GM19438 (cell line): ENCODE measurements around the gene RAI1.
A peak's percentile ranks its signal among the peaks of the same experiment; 100 is the strongest.

Source experiments
- ATAC-seq: cut with Tn5 transposase; IDR thresholded peaks from one replicate; pipeline ENCODE4 v1.9.1; 2021; ENCODE audit warnings: low read depth; ENCODE audit not compliant: unreplicated experiment

Gene RAI1

DNA sequence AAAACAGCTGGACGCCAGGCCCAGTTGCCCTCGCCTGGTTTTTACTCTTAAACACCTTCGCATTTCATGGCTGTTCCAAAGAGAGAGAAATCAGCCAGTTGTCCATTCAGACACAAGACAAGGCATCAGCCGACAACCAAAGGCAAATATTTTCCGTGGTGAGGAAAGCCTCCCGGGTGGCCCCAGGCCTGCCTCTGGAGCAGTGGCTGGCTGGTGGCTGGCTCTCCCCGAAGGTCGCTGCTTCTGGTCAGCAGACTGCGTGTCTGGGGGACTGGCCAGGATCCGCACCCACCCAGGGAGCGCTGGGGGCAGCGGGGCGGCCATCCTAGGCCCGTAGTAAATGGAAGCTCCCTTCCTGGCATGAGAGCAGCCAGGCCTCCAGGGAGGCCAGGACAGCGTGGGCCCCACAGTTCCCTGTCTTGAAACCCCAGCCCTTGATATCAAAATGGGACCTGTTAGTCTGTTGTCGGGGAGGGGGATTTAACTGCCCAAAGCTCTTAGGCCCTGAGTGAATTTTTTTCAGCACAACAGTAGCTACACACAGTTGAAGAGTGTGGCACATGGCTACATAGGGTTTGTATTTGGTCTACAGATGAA, 97.9 kb downstream of the RAI1 start:
- no peak for ATAC-seq

DNA sequence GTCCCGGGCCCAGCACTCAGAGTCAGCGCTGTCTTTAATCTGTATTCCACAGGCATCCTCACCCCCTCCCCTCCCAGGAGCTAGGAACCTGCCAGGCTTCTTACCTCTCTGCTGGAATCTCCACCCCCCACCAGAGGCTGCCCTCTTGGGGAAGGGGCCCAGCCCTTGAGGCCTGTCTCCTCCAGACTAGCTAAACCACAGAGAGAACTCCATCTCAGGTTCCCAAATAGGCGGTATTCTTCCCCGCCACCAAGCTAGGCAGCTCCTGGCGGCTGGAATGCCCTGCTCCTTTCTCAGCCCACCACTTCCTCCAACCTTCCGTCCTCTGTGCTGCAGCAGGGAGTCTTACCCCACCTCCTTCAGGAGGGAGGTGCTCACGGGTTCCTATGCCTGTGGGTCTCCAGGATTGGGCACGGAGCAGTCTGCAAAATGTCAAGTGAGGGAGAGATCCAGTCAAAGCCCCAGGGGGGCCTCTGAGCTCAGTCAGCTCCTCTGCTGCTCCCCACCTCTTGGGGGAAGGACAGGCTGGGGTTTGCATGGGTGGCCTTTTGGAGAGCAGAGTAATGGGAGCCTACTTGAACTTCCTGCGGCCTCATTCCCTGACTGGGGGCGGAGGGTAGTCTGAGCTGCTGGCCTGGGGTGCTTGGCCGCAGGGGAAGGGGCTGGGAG, 99.8 kb downstream of the RAI1 start:
- ATAC-seq = no peak

DNA sequence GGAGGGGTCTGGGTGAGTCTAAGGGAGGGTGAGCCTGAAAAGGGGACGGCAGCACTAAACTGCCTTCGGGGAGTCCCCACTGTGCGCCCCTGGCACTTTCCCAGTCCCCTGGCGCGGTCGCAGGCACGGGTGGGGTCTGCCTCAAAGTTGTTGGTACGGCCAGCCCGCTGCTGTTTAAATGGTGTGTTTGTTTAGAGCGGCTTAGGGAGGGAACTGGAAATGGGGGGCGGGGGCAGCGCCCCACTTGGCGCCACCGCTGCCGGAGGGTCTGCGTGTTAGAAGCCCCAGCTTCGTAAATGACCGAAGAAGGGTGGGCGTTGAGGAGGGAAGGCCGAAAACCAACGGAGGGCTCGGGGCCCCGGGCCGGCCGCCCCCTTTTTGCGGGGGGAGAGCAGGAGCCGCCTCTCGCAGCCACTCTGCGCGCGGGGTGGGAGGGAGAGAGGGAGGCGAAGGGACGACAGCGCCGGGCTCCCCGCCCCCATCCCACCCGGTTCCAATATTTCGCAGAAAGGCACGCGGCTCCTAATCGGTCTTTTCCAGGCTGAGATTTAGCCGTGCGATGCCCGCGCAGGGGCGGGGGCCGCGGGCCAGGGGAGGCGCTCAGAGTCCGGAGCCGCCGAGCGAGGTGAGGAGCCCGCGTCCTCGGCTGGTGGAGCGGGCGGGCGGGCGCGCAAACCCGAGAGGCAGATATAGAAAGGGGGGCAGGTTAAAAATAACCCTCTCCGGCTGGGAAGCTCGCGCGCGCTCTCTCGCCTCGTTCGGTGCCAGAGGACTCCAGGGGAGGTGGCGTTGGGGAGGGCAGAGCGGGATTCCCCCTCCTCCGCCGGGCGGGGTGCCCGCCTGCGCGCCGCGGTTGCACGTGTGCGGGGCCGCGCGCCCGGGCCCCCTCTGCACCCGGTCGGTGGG, 100.6 kb downstream of the RAI1 start:
- ATAC-seq = no peak

DNA sequence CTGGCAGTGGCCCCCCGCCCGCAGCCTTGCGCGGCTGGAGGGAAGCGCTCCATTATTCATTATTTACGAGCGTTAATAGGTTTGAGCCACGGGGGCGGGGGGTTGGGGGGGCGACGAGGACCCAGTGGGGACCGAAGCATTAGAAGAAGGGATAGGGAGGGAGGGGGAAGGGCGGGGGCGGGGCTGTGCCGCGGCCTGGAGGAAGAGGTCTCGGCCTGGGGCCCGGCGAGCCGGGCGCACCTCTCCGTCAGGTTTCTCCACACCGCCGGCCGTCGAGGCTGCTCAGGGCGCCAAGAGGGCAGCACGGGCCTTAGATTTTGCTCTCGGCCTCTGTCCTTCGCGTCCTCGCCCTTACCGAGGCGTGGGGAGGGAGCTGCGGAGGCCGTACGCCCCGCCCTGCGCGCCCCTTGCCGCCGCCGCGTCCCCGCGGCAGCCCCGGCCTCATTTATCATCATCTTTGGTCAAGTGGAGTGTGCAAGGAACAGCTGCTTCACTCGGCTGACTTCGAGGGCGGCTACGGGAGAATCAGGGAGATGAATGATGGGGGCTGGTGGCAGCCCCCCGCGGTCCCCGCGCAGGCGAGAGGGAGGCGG, 101.4 kb downstream of the RAI1 start:
- no peak for ATAC-seq

DNA sequence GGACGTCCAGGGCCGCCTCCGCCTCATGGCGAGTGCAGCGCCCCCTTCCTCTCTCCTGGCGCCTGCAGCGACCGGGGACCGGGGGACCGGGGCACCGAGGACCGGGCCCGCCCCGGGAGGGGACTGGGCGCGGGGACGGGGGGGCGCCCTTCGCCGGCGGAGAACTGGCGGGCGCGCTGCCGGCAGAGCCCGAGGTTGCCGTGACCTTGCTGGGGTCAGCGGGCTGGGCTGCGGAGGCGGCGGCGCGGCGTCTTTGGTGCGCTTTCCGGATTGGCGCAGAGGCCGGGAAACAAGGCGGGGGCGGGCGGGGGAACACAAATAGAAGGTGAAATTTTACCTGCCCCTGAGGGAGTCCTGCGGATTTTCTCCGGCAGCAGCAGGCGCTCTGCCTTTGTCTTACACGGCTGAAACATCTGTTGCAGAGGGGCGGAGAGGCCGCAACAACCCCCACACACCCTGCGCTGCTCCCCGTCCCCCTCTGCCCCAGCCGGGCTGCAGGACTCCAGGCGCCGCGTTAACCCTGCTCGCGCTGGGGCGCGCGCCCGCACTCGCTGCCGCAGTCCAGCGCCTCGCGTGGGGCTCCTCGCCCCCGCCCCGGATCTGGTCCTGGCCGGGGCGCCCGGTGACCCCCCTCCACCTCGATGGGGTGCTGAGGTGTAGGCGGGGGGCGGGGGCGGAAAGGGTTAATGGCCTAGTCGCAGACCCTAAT, 102.0 kb downstream of the RAI1 start:
- no peak for ATAC-seq

DNA sequence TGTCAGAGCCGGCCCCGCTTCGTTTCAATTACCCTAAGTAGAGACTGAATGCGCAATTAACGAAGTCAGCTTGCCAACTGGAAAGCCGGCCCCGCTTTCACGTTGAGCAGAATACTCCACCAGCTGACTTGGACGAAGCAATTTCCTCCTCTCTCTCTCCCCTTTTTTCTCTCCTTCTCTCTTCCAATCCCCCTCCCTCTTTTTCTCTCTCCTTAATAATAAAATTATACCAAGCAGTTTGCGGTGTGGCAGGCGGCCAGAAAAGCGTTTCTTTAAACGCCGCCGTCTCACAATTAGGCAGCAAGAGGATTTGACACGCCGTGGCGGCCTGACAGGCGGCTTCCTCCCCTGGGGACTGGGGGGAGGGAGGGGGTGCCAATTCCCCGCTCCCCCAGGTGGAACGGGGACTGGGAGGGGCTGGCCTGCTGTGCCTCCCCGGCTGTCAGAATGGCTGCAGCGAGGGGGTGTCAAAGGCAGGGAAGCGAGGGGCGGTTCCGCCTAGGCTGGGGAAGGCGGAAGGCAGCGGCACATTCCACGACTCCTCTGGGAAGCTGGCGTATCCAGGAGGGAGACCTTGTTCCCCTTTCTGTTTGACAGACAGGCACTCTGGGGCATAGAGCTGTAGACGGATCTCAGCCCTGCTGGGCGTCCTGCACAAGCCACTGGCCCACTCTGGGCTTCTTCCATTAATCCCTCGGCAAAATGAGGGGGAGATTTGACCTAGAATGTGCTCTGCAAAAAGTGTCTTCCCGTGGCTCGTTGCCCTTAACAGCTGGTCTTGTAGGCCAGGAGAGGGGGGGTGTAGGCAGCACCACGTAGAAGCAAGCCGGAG, 102.8 kb downstream of the RAI1 start:
- ATAC-seq = no peak

DNA sequence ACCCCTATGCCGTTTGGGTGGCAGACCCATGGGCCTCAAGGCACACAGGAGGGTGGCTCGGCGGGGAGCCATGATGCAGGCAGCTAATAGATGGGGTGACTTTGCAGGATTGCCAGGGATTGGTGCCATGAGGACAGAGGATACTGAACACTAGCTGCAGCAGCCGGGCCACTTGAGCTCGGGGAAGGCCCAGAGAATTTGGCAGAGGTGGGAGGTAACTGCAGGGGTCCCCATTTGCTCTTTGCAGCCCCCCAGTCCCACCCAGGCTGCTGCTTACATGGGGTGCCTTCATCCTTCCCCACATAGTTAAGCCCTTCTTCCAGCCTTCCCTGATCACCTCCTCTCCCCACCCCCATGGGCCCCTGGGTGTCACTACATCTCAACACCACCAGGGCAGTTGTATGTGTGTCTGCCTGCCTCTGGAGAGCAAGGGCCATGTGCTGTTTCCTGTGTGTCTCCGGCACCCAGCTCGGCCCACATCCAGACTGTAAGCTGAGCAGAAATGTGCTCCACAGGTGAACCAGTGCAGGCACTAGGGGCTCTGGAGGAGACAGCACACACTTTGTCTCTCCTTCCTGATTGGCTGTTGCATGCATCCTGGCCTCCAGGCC, 103.5 kb downstream of the RAI1 start:
- ATAC-seq = no peak

DNA sequence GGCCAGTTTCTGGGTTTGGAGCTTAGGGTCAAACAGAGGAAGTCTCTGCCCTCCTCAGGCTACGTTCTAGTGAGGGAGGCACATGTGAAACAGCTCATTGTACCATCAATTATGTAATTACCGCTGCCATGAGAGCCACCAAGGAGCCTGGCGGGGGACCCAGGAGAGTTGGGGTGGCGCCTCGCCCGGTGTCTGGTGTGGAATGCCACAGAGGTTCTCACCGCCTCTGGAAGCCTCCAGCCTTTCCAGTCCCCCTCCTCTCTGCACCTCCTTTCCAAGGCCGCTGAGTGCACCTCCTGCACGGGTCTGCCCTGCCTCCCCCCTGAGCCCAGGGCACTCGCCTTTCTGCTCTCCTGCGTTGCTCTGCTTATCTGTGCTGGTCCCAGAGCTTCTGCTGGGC, 104.1 kb downstream of the RAI1 start:
- no peak for ATAC-seq

DNA sequence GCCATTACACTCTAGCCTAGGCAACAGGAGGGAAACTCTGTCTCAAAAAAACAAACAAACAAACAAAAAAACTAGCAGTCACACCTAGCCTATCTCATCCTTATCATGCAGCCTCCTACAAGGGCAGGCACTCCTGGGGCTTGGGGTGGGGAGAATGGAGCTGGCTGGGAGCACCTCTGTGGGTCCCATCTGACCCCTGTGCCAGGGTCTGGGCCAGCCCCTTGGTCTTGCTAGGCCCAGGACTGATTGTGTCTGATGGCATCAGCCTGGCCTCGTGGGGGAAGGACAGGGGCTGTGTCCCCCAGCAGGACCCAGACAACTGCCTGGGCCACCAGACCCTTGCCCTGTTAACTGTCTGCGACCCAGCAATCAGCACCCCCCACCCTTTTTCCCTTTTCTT, 105.7 kb downstream of the RAI1 start:
- ATAC-seq = no peak

DNA sequence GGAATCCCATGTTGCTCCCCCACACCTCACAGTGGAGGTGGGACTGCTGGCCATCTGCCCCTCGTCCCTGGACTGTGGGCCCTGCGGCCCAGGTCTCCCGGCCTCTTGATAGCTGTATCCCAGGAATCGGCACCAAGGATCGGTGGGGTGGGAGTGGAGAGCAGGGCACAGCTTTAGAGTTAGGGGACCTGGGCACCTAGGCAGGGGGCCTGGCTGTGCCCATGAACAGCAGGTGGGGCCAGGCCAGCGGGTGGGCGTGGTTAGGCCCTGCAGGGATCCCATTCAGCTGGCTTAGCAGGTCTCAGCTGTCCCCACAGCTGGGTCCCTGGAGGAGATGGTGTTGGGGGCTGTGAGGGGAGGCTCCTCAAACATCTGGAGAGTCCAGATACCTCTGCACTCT, 106.3 kb downstream of the RAI1 start:
- ATAC-seq = no peak

DNA sequence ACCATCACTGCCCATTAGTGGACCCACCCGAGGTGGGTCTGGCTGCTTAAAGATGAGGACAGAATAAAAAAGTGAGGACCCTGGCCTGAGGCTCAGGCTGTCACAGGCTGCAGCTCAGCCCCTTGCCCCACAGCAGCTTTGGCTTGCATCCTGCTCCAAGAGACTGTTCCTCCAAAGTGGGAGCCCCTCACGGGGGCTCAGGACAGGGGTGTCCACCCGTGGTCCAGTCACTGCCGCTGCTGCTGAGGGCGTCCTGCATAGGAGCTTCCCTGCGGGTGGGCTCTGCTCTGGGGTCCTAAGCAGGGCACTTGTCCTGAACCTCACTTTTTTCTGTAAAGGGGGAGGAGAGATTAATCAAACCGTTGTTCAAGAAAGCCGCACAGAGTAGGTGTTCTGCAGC, 107.7 kb downstream of the RAI1 start:
- ATAC-seq = no peak

DNA sequence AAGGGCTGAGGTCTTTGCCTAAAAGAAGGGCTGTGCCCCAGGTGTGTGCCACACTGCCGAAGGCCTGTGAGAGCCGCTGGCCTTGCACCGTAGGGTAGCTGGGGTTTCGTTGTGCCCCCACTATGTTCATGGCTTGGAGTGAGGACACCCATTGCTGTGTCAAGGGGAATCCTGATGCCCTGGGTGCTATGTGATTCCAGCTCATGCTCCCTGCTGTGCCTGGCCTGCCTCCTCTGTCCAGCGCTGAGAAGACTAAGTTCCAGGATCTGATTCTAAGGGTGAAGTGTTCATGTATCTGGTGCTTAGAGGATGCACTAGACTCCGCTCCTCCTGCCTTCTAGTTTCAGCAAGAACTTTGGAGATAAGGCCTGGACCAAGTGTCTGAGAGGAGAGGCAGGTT, 108.2 kb downstream of the RAI1 start:
- no peak for ATAC-seq

DNA sequence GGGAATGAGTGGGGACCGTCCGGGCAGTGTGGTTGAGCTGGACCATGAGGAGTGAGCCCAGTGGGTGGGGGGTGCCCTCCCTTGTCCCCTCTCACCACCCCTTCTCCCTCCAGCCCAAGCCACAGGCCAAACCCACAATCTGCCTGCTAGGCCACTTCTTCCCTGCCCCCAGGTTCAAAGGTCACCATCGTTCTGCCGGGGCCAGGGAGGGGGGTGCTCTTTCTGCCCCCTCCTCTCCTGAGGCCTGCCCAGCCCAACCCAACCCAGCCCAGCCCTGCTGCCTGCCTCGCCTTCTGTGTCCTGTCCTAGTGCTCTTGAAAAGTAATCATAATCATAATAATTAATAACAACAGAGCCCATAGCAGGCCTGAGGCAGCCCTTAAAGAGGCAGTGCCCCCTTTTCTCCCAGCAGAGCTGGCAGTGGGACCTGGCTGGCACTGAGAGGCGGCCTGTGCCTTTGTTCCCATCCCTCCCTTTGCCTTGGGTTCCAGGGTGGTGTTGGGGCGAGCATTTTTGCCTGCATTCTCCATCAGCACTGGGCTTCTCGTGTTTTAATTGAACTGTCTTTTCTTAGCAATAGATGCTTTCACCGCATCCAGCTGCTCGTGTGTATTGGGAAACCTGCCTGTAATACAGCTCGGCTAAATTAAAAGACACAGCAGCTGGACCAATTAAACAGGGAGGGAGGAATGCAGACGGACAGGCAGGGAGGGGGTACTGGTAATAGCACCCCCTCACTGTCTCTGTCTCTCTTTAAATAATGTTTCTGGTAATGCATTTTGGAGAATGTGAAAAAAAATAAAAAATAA, 108.8 kb downstream of the RAI1 start:
- no peak for ATAC-seq

DNA sequence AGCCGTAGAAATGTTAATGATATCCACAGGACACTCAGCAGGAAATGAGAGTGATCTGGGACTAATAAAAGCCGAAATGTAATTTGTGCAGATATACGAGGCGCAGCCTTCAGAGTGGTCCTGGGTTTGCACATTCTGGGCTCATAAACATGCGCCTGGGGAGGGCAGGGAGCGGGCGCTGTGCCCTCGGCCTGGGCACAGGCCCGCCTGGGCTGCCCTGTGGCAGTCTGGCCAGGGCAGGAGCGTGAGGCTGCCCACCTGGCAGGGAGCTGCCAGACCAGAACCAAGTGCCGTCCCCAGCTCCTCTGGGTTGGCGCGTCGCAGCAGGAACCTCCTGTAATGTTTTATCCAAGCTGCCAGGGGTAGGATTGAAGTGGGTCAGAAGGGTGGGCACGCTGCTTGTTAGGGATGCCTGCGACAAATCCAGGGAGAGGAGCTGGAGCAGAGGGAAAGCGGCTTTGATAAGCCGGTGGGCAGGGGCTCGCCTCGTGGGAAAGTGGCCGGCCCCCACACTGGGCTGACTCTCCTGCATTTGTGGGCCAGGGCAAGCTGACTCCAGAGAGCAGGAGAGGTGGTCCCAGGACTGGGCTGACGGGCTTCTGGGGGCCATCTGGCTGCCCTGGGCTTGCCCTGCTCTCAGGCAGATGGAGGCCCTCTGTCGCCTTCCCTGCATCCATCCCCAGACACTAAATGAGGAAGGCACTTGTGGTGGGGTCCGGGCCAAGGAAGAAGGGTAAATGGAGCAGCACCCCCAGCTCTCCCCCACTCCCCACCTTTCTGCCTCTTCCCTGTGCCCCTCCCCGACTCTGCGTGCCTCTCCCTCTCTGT, 109.6 kb downstream of the RAI1 start:
- ATAC-seq = no peak

DNA sequence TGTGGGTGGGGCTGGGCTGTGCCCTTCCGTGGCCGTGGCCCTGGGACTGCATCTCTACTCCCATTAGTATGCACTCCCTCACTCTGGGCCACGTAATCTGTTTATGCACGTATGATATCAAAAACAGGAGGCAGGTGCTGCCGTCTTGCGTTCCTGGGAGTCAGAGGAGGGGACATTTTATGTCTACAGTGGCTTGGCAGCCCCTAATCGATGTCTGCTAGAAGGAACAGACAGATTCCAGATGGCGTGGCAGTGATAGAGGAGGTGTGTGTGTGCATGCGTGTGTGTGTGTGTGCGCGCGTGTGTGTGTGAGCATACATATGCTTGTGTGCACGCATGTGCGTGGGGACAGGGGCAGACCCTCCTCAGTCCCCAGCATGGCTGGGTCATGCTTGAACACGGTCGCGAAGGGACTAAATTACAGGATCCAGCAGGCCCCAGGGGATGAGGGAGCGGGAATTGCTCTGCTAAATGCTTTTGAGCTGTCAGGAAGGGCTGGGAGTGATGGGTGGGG, 110.8 kb downstream of the RAI1 start:
- no peak for ATAC-seq

DNA sequence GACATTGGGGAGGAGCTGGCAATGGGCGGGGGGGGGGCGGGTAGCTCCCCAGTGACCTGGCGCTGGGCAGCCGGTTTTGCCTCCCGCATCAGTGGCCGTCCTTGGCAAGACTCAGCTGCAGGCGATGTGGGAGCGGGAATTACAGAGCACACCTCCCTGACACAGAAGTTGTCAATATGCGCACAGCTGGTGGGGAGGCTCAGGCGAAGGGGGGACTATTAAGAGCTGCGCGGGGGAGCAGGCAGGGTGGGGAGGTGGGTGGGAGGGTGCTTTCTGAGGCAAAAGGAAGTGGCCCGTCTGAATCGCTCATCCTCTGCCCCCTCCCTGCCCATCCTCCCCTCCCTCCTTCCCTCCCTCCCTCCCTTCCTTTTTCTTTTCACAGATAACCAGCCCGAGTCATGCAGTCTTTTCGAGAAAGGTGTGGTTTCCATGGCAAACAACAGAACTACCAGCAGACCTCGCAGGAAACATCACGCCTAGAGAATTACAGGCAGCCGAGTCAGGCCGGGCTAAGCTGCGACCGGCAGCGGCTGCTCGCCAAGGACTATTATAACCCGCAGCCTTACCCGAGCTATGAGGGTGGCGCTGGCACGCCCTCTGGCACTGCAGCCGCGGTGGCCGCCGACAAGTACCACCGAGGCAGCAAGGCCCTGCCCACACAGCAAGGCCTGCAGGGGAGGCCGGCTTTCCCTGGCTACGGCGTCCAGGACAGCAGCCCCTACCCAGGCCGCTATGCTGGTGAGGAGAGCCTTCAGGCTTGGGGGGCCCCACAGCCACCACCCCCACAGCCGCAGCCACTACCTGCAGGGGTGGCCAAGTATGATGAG, 111.5 kb downstream of the RAI1 start:
- peak; percentile 56 for ATAC-seq
